Measurements from ENCODE around the gene ROCK1. TPM values are rescaled to one million over a fixed set of nuclear protein-coding genes. Genes with fewer than 3 reads are reported as not detected.

The ROCK1 gene
- total RNA-seq = 10 to 100 TPM; 12.8 to 55.5 (median 33.0) TPM
- polyA plus RNA-seq = 10 to 100 TPM in 2 of 3 donors, 1 to 10 TPM in 1; 6.8 to 32.6 (median 15.9) TPM
- long read RNA-seq, donor 1, partial matches to known transcripts = 13 of 13 reads
- long read RNA-seq, donor 1, other reads (novel, unspliced or antisense) = 0 of 13 reads
- long read RNA-seq, donor 2, partial matches to known transcripts = 13 of 13 reads
- long read RNA-seq, donor 2, other reads (novel, unspliced or antisense) = 0 of 13 reads
- long read RNA-seq, donor 3, partial matches to known transcripts = 12 of 12 reads
- long read RNA-seq, donor 3, other reads (novel, unspliced or antisense) = 0 of 12 reads
- long read RNA-seq, donor 4, partial matches to known transcripts = 9 of 14 reads
- long read RNA-seq, donor 4, other reads (novel, unspliced or antisense) = 5 of 14 reads
- long read RNA-seq, donor 5, full-length matches to known transcripts = 14 of 22 reads
- long read RNA-seq, donor 5, partial matches to known transcripts = 3 of 22 reads
- long read RNA-seq, donor 5, other reads (novel, unspliced or antisense) = 5 of 22 reads
- long read RNA-seq, donor 6, partial matches to known transcripts = 17 of 19 reads
- long read RNA-seq, donor 6, other reads (novel, unspliced or antisense) = 2 of 19 reads
- long read RNA-seq, donor 7 = 0 reads
- long read RNA-seq, donor 8, partial matches to known transcripts = 0 of 1 reads
- long read RNA-seq, donor 8, other reads (novel, unspliced or antisense) = 0 of 1 reads
- long read RNA-seq, donor 9 = 0 reads
- long read RNA-seq, donor 10, partial matches to known transcripts = 6 of 6 reads
- long read RNA-seq, donor 10, other reads (novel, unspliced or antisense) = 0 of 6 reads

DNA sequence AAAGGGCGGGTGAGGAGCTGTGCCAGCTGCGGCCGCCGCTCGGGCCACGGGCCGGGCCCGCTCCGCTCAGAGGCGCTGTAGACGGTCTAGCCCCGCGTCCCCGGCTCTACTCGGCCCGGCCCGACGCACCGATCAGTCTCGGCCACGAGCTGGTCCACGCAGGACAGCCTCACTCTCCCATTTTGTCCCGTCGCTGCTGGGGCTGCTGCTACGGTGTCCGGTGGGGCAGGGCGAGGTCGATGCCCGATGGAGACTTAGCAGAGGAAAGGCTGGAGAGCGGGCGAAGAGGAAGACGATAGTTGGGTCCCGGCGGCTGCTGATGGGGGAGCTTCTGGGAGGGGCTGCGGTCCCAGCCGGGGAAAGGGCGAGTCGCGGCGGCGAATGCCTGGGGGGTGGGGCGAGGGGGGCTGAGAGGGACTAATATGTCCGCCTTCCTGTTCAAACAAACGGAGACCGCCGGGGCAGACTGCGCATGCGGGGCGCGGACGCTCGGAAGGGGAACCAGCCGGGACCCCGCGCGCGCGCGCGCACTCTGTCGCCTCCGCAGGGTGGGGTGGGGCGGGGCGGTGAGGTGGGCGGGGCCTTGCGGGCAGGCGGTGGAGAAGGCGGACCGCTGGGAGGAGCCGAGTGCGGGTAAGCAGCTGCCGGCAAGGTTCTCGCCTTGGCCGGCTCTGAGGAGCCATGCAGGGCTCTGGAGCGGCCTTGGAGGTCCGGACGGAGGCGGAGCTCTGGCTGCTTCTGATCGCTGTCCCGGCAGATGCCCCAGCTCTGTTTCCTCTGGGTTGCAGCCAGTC is at the start of gene ROCK1:
TSS of gene ROCK1 (minus strand) at position 468 of the 794 bp plus-strand sequence. CDS start 903 bp downstream, outside the sequence.
- WGBS, 4 donors = 0% methylated on average over 6 to 80 of the region's 80 CpGs
- Histone ChIP-seq H3K4me3 (peak within 1 kb of the TSS; percentile 73 to 100 (median 86)), H3K36me3 (replicated peaks in 1 of 2) (no peaks in the 10 kb centered on the region), H3K27me3 (no peaks in the 10 kb centered on the region), H3K9me3 (replicated peaks in 1 of 3) (no peaks in the 10 kb centered on the region), H3K27ac (peak within 1 kb of the TSS; percentile 93 to 99 (median 96)), H3K4me1 (replicated peaks in 1 of 2) (peaks cover 25 to 43% of the 10 kb centered on the region in 2 donors)
- DNase-seq = peak; percentile 97 to 99 (median 99)
- TF ChIP-seq POLR2A (IDR thresholded peaks at IDR 0.05) = peak; percentile 71 to 97
- TF ChIP-seq, protein P1, sequence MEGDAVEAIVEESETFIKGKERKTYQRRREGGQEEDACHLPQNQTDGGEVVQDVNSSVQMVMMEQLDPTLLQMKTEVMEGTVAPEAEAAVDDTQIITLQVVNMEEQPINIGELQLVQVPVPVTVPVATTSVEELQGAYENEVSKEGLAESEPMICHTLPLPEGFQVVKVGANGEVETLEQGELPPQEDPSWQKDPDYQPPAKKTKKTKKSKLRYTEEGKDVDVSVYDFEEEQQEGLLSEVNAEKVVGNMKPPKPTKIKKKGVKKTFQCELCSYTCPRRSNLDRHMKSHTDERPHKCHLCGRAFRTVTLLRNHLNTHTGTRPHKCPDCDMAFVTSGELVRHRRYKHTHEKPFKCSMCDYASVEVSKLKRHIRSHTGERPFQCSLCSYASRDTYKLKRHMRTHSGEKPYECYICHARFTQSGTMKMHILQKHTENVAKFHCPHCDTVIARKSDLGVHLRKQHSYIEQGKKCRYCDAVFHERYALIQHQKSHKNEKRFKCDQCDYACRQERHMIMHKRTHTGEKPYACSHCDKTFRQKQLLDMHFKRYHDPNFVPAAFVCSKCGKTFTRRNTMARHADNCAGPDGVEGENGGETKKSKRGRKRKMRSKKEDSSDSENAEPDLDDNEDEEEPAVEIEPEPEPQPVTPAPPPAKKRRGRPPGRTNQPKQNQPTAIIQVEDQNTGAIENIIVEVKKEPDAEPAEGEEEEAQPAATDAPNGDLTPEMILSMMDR (IDR thresholded peaks at IDR 0.05) = peak in 1 of 6 experiments; percentile 12
- intact Hi-C loops (cut with DNase I) = loop anchor here in 1 of 2 donors (5.0 kb wide), 1 partner anchor 39 kb away; no protein-coding TSS in a partner anchor

DNA sequence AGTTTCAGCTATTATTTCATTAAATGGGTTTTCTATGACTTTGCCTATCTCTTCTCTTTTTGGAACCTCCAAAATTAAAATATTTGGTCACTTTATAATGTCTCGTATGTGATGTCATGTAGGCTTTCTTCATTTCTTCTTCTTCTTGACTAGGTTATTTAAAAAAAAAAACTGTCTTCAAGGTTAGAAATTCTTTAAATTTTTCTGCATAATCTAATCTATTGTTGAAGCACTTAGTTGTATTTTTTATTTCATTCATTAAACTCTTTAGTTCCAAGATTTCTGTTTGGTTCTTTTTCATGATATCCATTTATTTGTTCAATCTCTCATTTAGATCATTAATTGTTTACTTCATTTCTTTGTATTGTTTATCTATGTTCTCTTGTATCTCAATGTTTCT is 43.8 kb upstream of the ROCK1 start:
- no peaks in the 10 kb centered on the region for H3K27me3 ChIP-seq
- no peaks in the 10 kb centered on the region for H3K36me3 ChIP-seq (replicated peaks in 1 of 2)
- H3K4me1 ChIP-seq (replicated peaks in 1 of 2) = no peaks in the 10 kb centered on the region
- no peak overlapping the region for H3K27ac ChIP-seq
- H3K9me3 ChIP-seq (replicated peaks in 1 of 3) = peaks cover 0 to 11% (median 0%) of the 10 kb centered on the region in 3 donors
- 76 to 94% (median 88%) methylated on average over 1 of the region's 1 CpG for WGBS, 4 donors
- TF ChIP-seq, protein P1 (IDR thresholded peaks at IDR 0.05) = no peak
- TF ChIP-seq POLR2A (IDR thresholded peaks at IDR 0.05) = no peak
- no peak overlapping the region for H3K4me3 ChIP-seq
- intact Hi-C loops (cut with DNase I) = no loop called here
- no peak for DNase-seq

DNA sequence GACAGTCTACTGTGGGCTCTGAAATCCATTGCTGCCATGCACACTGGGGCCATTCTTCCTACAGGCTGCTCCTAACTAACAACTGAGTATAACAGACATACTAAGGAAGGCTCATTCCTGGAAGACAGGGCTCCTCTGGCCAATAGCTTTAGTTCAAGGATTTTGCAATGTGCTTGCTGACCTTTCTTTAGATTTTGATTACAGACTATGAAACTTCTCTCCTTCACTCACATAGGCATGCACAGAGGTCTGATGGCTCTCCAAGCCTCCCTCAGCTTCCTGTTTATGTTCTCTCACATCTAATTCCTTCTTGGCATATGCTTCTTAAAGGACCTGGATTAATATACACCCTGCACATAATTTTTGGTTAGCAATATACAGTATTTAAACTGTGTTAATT is 34.4 kb upstream of the ROCK1 start:
- no peak for TF ChIP-seq POLR2A (IDR thresholded peaks at IDR 0.05)
- TF ChIP-seq, protein P1 (IDR thresholded peaks at IDR 0.05) = no peak
- intact Hi-C loops (cut with DNase I) = no loop called here
- H3K9me3 ChIP-seq (replicated peaks in 1 of 3) = no peaks in the 10 kb centered on the region
- no peaks in the 10 kb centered on the region for H3K4me1 ChIP-seq (replicated peaks in 1 of 2)
- H3K36me3 ChIP-seq (replicated peaks in 1 of 2) = no peaks in the 10 kb centered on the region
- H3K27ac ChIP-seq = no peak overlapping the region
- H3K4me3 ChIP-seq = no peak overlapping the region
- H3K27me3 ChIP-seq = no peaks in the 10 kb centered on the region
- no peak for DNase-seq
